ENCODE measurements around the gene PNMA8A.

Gene PNMA8A, protein sequence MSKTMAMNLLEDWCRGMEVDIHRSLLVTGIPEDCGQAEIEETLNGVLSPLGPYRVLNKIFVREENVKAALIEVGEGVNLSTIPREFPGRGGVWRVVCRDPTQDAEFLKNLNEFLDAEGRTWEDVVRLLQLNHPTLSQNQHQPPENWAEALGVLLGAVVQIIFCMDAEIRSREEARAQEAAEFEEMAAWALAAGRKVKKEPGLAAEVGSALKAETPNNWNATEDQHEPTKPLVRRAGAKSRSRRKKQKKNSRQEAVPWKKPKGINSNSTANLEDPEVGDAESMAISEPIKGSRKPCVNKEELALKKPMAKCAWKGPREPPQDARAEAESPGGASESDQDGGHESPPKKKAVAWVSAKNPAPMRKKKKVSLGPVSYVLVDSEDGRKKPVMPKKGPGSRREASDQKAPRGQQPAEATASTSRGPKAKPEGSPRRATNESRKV

DNA sequence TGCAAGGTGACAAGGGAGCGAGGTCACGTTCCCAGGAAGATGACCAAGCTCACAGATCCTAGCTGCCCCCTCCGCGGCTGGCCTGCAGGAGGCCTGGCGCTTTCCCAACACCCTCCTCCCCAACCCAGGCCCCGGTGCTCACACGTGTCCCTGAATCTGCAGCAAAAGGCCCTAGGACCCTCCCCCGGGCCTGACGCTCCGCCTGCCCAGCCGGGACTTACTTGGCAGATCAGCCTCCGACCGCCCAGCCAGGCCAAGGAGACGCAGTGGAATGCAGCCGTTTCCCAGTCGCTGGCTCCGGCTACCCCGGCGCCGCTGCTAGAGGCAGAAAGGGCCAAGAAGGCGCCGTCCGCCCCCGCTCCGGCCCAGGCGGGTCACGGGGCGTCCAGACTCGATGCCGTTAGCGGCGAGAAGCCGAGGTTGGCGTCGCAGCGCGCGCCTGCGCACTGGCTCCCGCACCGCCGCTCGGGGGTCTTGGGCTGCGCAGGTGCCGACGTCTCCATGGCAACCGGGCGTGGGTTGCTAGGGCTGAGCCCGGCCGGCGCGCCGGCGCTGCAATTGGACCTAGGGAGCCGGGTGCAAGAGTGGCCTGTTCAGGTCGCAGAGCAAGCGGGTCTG, at the start of gene PNMA8A:
TSS of gene PNMA8A (minus strand) at position 448 of the 618 bp plus-strand sequence. CDS start 528 bp downstream, outside the sequence.
- no peak for DNase-seq (ENCODE audit: extremely low read depth, low read depth)

DNA sequence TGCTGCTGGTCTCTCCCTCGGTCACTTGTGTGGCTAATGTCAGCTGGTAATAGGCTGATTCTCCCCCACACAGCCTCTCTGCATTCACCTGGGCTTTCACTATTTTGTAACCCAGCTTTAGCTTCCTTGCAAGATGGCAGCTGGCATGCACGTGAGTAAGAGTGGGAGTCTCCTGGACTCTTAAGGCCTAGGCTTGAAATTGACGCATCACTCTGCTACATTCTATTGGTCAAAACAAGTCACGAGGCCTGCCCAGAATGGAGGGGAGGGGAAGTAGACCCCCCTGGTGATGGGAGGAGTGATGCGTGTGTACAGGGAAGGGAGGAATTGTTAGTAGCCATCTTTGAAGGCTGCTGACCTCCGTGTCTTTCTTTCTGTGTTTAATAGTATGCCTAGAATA, 49.3 kb upstream of the PNMA8A start:
- DNase-seq (ENCODE audit: extremely low read depth, low read depth), result no peak
- TF ChIP-seq, protein P1, sequence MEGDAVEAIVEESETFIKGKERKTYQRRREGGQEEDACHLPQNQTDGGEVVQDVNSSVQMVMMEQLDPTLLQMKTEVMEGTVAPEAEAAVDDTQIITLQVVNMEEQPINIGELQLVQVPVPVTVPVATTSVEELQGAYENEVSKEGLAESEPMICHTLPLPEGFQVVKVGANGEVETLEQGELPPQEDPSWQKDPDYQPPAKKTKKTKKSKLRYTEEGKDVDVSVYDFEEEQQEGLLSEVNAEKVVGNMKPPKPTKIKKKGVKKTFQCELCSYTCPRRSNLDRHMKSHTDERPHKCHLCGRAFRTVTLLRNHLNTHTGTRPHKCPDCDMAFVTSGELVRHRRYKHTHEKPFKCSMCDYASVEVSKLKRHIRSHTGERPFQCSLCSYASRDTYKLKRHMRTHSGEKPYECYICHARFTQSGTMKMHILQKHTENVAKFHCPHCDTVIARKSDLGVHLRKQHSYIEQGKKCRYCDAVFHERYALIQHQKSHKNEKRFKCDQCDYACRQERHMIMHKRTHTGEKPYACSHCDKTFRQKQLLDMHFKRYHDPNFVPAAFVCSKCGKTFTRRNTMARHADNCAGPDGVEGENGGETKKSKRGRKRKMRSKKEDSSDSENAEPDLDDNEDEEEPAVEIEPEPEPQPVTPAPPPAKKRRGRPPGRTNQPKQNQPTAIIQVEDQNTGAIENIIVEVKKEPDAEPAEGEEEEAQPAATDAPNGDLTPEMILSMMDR (IDR thresholded peaks at IDR 0.05; ENCODE audit: low read depth, low read length), result no peak

More for the DNA sequence above, at the start of gene PNMA8A:
- TF ChIP-seq, protein P1 (IDR thresholded peaks at IDR 0.05; ENCODE audit: low read depth, low read length), result no peak

DNA sequence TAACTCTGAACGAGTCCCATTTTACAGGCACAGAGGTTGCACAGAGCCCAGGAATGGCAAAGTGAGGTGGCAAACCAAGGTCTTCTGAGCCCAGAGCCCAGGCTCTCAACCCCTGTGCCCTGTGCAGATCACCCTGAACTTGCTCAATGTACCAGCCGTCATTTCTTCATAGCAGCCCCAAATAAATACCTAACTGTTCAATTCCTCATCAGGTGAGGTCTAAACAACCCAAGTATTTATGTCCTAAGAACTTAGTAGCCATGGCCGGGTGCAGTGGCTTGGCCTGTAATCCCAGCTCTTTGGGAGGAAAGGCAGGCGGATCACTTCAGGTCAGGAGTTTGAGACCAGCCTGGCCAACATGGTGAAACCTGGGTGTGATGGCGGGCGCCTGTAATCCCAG, 46.1 kb upstream of the PNMA8A start:
- DNase-seq (ENCODE audit: extremely low read depth, low read depth), result no peak
- TF ChIP-seq, protein P1 (IDR thresholded peaks at IDR 0.05; ENCODE audit: low read depth, low read length), result no peak

DNA sequence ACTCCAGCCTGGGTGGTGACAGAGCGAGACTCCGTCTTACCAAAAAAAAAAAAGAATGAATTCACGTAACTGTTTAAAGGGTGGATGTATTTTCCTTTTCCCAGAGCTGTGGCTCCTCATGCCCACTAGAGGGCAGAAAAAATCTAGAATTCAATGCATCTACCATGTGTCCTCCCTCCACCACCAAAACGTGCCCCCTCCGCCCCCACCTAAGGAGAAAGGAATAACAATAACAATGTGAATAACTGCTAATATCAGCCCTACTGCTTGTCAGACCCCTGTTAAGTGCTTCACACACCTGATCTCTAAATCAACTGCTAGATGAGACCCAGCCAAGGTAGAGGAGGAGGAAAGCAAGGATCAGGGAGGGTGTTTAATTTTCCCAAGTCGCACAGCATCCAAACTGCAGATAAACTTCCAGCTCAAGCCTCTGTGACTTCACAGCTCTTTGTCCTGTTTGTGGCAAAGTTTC, 44.6 kb upstream of the PNMA8A start:
- DNase-seq (ENCODE audit: extremely low read depth, low read depth), result no peak
- TF ChIP-seq, protein P1 (IDR thresholded peaks at IDR 0.05; ENCODE audit: low read depth, low read length), result peak; percentile 73

DNA sequence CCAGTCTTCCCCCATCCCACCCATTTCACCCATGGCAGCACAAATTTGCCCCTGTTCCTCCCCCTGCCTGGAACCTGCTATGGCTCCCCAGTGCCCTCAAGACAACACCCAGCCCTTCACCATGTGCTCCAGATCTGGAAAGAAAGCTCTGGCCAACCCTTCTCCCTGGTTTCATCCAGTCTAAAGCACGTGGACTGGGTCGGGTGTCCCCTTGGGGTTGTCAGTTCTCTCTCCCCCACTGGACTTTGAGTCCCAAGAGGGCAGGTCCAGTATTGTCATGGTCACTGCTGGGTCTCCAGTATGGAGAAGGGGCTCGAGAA, 43.9 kb upstream of the PNMA8A start:
- DNase-seq (ENCODE audit: extremely low read depth, low read depth), result no peak
- TF ChIP-seq, protein P1 (IDR thresholded peaks at IDR 0.05; ENCODE audit: low read depth, low read length), result no peak

DNA sequence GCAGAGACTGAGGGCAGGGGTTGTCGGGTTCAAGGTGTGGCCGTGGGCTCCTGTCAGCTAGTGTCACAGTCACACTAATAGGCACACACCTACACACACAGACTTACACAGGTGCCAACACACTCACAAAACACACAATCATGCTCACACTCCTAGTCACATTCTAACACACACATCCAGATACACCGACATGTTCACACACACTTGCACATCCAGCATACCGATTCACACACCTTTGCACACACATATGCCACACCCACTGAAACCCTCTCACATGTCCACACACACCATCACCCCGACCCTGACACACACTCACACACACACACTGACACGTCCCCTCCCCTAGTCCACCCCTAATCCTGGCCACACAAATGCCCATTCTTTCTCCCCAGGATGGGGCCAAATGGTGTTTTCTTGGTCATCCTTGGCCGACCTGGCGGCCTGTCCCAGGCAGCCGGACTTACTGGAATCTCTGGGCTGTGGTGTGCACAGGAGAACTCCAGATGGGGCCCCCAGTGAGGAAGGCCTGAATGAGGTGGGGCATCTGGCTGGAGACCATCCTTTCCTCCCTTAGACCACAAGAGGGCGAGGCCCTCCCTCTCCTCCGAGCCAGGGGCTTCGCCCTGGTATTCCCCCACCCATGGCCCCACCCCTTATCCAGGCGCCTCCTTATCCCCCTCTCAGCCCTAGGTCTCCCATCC, 43.4 kb upstream of the PNMA8A start:
- TF ChIP-seq, protein P1 (IDR thresholded peaks at IDR 0.05; ENCODE audit: low read depth, low read length), result no peak; the same call in none of the 2 replicates
- DNase-seq (ENCODE audit: extremely low read depth, low read depth), result no peak

Measured in AG09319 (cell line).